HG03565 (cell line): ENCODE results near the gene SMIM38.

Experiments
- ATAC-seq: cut with Tn5 transposase; IDR thresholded peaks from one replicate; pipeline ENCODE4 v1.9.1; 2021; ENCODE audit warnings: mild to moderate bottlenecking, moderate library complexity; ENCODE audit not compliant: unreplicated experiment

SMIM38 gene

DNA sequence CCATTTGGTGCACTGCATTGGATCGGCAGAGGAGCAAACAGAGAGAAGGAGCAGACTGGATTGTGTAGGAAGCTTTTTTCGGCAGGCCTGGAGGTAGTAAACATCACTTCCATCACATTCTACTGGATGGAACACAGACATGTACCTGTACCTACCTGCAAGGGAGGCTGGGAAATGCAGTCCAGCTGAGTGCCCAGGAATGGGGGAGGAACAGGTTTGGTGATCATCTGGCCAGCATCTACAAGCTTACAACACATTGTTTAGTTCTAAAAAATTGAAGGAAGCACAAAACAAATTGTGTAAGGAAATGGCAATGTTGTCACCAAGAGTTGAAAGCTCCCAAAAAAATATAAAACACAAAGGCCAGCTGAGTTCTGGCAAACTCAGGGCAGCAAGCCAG is 19.1 kb downstream of the SMIM38 start:
- no peak for ATAC-seq

DNA sequence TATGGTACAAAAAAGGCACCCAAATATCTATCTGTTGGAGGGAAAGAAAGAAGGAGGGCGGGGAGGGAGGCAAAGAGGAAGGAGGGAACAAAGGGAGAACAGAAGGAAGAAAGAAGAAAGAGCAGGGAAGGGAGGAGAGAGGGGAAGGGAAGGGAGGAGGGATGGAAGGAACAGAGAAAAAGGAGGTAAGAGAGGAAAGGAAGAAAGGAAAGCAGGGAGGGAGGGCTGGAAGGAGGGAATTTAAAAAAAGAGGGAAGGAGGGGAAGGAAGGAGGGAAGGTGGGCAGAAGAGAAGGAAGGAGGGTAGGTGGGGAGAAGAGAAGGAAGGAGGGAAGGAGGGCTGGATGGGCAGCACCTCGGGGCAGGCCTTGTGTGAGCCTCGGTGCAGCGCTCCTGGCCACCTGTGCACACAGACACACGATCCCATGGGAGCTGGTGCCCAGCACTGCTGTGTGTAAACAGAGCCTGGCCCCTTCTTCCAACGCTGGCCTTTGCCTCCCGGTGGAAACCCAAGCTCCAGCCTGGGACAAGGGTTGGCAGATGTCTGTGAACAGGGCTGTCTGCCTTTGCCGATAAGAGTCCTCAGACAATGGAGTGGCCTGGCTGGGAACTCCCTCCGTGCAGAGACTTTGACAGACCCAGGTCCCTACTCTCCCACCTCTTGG is 23.2 kb downstream of the SMIM38 start:
- no peak for ATAC-seq

DNA sequence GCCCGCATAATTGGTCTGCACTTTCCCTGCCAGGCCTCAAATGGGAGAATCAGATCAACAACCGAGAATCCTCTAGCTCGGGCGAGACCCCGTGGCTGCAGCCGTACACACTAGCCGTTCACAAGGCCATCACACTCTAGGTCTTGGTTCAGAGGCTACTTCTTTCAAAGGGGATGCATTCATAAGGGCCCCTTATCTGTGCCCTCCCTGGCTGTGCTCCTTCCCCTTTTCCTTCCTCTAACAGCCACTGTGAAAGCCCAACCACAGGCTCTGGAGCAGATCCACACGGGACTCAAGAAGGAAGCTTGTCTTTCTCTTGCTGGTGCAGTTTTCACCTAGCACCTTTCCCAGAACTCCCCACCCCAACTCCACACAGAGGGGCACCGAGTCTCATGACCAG is 24.5 kb downstream of the SMIM38 start:
- ATAC-seq, result no peak

DNA sequence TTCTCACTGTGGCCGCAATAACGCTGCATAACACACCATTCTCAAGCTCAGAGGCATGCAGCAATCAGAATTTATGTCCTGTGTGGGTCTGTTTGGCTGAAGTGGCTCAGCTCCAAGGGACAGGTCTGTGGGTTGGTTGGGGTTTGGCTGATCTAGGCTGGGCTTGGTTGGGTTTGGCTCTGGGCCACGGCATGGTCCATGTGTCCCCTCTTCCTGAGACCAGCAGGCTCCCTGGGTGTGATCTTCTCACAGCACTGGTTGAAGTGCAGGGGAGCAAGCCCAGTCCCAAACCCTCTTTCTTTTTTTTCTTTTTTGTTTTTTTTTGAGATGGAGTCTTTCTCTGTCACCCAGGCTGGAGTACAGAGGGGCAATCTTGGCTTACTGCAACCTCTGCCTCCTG is 25.0 kb downstream of the SMIM38 start:
- ATAC-seq, result no peak

DNA sequence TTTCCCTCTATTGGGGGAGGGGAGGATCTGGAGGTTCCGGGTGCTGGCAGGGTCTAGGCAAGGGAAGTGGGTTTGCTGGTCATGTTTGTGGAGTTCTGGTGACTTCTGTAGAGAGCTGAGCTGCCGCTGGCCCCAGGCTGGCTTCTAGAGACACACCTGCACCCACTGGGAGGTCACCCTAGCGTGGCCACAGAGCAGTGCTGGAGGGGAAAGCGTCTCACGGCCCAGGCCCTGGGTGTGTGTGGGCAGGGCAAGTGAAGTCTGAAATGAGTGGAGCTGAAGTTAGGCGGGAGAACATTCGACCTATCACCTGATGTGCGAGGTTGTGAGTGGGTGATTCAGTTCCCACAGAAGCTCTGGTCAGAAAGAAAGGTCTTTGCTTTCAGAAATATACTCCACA is 27.9 kb downstream of the SMIM38 start:
- ATAC-seq, result no peak

DNA sequence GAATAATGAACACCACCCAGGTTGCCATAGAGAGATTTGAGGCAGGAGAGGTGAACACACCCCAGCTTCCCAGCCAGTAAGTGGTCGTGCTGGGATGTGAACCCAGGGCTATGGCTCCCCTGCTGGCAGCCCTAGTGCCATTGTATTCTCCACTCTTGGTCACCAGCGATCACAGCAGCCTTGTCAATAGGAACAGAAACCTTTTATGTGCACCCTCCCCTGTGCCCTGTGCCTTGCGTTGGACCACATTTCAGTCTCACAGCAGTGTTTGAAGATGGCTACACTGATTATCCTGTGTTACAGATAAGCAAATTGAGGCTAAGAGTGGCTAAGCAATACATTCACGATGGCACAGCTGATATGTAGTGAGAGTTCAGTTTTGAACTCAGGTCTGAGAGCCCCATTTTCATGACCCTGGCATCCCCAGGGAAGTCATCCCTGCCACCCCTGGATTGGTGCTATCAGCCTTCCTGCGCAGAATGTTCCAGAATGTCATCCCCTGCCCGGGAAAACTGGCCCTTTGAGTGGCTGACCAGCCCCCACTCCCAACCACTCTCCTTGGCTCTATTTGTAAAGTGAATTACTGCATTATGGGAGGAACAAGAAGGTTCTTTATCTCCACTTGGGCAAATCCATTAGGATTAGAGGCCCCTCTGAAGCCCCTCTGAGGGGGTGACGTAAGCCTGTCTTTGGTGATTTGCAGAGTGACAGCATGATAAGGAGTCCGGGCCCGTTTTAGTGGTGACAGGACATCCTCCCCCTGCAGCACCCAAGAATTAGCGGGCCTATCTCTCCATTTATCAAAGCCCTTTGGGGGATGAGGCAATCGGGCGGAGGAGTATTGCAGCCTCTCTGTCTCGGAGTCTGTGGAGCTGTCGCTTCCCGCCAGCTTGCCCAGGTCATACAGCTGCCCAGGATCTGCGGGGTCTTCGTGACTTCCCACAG is 30.9 kb downstream of the SMIM38 start:
- ATAC-seq, result no peak

DNA sequence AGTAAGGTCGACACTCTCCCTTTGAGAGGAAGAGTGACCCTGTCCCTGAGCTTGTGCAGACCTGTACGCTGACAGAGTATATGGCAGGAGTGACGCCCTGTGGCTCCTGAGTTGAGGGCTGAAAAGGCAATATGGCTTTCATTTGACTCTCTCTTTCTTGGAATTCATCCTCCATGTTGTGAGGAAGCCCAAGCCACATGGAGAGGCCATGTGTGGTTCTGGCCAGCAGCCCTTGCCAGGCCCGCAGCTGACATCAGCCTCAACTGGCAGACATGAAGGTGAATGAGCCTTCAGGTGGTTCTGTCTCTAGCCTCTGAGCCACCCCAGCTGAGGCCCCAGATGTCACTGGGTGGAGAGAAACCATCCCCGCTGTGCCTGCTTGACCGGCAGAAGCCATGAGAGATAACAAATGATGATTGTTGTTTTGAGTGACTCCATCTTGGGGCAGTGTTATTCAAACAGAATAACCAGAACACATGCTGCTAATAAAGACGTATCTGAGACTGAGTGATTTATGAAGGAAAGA is 31.9 kb downstream of the SMIM38 start:
- no peak for ATAC-seq

DNA sequence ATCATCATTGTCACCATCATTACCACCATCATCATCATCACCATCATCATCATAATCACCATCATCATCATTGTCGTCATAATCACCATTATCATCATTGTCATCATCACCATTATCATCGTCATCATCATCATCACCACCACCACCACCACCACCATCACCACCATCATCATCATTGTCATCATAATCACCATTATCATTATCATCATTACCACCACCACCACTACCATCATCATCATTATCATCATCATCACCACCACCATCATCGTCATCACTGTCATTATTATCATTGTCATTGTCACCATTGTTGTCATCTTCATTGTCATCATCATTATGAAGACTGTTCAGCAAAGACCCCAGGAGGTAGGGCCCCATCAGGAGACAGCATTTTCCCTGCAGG is 33.3 kb downstream of the SMIM38 start:
- no peak for ATAC-seq

DNA sequence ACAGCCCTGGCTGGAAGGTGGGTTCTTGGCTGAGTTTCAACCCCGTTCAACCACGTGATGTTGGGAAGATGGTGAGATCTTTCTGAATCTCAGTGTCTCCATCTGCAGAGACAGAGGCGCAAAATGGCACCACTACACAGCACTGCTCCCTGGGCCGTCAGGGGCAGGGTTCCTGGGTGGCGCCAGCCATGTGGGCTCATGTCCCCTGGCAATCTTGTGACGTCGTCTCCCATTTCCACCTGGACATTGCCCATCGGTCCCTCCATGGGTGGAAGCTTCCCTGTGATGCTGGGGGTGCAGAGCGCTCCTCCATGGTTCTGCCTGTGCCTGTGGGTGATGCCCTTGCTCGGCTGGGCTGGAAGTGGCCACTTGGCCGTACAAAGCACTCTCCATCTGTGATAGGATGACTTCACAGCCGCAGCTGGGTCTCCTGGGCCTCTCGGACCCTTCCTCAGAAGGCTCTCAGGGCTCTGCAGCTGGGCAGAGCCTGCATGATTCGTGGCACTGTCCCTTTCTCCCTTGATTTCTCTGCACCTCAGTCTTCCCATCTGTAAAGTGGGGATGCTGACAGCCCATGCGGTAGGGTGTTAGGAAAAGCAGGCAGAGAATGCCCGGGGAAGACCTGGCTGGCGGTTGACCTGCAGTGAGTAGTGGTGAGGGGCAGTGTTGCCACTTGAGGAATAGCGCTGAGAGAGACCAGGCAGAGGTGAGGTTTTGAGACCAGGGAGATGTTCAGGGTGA is 35.2 kb downstream of the SMIM38 start:
- no peak for ATAC-seq

DNA sequence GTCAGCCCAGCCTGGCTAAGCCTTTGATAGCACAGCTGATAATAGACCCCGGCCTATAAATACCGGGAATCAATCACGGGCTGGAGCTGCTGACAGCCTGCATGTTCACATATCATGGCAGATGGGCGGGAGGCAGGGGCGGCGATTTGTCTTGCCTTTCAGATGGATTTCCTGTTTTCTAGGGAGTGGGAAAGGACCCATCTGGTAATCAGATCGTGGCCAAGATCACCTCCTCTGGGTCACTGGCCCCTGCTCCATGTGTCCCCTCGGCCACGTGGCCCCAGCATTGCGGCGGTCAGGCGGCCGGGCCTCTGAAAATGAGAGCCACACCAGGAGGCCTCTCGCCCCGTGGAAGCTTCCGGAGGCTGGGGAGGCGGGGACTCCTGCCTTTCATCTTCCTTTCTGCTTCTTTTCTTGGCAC is 36.6 kb downstream of the SMIM38 start:
- no peak for ATAC-seq

DNA sequence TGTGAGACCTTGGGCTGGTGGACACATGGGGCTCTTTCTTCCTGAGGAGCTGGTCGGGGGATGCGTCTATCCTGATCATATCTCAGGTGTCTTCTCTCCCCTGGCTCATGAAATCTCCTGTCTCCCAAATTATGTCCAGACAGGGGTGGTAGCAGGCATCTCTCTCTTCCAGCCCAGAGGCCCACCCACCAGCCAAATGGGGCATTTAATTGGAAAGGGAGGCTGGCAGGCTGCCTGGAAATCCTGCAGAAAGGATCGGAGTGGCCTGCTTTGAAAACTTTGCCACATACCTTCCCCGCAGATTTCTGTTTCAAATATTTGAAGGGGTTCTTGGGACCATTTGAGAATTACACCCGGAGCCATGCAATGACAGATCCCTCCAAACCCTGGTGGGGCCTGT is 37.4 kb downstream of the SMIM38 start:
- no peak for ATAC-seq

DNA sequence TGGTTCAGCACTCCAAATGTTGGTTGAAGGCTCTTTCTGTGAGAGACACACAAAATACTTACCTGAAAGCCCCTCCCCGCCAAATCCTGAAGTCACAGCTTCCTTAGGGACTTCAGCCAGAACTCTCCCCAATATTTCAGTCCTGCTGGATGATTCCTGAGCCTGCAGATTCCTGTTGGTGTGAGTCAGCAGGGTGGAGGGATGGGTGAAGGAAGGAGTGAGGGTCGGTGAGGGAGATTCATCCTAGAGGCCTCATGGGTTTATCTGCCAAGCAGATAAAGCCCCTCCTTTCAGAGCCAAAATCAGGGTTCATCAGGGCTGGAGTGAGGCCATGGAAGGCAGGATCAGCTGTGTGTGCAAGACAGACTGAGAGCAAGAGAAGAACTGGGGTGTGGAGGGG is 37.9 kb downstream of the SMIM38 start:
- ATAC-seq, result no peak

DNA sequence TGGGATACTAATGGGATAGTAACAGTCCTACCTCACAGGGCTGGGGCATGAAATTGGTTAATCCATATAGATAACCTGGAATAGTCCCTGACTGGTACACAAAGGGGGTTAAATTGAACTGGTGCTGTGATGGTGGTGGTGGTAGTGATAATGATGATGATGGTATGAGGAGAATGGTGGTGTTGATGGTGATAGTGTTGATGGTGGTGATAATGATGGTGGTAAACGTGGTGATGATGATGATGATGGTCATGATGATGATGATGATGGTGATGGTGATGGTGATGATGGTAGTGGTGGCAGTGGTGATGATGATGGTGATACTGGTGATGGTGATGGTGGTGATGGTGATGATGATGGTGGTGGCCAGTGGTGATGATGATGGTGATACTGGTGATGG is 38.7 kb downstream of the SMIM38 start:
- ATAC-seq, result no peak

DNA sequence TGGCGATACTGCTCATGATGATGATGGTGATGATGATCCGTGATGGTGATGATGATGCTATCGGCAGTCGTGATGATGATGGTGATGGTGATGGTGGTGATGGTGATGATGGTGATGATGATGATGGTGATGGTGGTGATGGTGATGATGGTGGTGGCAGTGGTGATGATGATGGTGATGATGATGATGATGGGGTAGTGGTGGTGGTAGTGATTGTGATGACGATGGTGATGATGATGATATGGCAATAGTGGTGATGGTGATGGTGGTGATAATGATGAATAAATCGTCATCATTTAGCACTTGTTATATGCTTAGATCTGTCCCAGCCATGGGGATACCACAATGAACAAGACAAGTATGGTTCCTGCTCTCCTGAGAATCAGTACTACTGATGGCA is 39.2 kb downstream of the SMIM38 start:
- no peak for ATAC-seq

DNA sequence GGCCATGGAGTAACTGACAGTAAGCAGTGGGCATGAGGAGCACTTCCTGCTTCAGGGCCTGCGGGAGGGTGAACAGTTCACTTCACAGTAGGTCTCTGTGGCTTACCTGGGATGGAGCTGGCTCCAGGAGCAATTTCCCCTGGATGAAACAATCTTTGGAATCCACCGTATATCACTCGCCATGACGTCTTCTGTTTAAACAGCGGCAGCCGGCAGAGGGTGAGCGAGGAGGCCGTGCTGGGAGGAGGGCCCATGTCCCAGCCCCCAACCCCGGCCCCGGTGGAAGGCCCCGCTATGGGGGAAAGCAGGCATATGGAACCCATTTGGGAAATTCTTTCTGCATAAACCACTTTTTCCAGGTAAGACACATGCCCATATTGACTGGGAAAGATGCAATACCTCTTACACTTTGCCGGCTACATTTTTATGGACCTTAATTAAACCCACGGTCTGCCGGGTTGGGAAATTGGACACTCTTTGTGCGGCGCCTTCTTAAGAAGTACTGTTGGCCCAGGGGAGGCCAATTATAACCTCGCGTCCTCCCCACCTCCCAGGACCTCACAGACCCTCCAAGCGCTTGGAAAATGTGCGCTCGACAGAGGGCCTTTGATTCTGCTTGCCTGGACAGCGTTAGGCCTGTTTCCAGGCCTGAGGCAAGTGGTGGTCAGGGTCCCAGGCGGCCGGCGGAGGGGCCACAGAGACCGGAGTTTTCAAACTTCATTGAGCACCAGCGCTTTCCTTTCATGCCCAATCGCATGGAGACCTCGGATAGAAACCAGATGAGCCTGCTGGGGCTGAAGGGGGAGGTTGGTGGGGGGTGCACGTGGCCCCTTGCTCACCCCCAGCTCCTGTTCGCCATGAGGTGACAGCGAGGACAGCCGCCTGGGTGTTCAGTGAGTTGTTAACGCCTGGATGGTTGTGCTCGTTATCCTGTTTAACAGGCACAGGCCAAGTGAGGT is 40.4 kb downstream of the SMIM38 start:
- ATAC-seq, result no peak

DNA sequence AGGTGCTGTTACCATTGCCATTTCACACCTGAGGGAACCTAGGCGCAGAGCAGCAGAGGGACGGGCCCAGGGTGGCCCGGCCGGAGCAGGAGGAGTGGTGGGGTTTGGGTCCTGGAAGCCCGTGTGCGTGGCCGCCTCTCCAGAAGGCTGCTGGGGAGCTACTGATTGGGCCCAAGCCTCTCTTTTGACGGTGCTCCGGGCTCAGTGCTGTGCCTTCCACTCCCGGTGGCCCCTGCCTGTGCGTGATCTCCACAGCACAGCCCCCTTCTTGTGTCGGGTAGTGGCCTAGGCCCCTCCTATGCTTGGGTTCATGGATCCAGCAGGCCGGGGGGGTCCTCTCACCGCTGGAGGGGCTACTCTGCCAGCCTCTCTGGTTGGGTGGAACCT is 41.0 kb downstream of the SMIM38 start:
- no peak for ATAC-seq

DNA sequence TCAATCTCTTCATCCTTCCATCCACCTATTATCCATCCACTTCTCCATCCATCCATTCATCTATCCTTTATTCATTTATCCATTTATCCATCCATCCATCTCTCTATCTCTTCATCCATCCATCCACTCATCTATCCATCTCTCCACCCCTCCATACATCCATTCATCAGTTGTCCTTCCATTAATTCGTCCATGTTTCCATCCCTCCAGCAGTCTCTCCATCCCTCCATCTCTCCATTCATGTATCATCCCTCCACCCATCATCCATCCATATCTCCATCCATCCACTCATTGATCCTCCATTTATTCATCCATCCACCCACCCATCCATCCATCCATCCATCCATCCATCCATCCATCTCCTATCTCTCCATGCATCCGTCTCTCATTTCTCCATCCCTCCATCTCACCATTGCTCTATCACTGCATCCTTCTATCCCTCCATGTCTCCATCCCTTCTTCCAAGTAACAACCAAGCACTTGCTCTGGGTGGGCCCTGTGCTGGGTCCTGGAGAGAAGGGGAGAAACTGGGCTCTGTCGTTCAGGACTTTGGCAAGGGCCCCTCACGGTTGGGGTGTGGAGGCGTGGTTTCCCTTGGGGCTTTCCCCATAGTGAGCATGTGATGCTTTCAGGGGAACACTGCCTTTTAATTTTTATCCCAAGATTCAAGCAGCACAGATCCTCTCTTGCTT is 43.3 kb downstream of the SMIM38 start:
- ATAC-seq, result no peak

DNA sequence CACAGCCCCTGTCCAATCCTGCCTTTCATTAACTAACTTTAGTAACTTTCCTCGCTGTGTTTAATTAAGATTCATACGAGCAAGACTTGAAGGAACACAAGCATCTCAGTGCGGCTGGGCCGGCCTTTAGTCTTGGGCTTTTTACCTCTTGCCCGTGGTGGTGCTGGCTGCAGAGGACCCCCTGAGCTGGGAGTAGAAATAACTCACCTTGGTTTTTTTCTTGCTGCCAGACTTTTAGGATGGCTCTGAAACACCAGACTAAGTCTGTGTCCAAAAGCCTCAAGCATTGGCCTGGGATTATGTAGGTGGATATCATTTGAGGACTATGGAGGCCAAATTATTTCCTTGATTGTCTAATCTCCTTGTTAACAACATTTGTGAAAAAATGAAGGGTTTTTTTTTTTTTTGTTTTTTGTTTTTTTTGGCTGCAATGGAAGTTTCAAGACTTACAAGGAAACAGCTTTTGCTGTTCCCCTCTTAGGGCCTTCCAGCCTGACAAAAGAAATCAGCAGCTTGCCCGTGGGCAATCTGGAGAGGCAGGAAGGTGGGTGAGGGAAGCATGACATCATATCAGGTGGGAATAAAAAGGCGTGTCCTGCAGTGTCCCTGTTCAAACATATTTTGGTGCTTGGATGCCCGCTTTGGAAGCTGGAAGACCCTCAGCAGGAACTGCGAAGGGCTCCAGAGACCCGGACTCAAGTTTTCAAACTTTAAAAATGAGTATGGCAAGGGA is 44.0 kb downstream of the SMIM38 start:
- no peak for ATAC-seq
